Measurements from ENCODE around the gene CPNE1. TPM values are rescaled to one million over a fixed set of nuclear protein-coding genes. Genes with fewer than 3 reads are reported as not detected.

CPNE1 gene
- total and polyA plus RNA-seq, 2 of the 8 experiments (the other 6 are each of a cell fraction or from before 2014, with no cell fraction given), result 294 to 346 TPM

DNA sequence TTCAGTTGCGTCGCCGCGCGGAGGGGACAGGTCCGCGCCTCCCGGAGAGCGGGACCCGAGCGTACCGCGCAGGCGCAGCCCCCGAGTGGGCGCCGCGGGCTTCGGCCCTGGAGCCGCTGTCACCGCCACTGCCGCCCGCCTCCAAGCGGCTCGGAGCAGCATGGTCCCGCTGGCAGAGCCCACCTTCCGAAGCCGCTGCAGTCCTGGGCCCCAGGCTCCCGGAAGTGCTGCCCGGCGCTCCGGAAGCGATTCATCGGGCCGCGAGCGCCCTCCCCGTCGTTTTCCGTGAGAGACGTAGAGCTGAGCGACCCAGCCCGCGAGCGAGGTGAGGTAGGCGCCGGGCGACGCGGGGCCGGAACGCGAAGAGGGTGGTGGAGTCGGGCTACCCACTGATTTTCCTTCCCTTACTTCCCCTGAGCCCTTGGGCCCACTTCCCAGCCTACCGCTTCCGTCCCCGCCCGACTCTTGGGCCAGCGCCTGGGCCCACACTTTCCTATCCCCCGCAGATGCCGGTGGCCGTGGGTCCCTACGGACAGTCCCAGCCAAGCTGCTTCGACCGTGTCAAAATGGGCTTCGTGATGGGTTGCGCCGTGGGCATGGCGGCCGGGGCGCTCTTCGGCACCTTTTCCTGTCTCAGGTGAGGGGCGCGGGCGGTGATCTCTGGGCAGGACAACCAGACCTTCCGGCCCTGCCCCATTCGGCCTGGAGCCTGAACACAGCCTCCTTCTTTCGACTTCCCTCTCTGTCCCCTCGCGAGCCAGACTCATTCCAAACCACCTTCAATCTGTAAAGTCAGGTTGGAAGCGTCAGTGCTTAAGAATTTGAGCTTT is 34.6 kb upstream of the CPNE1 start, which contains the start of the genes NFS1 and ROMO1 (continued):
- TF ChIP-seq SRF (IDR thresholded peaks at IDR 0.05; ENCODE audit: low read depth, low read length) (peak; percentile 63; the same call in 1 of the 2 replicates), BACH1 (IDR thresholded peaks at IDR 0.05; ENCODE audit: low read length) (no peak), NANOG (IDR thresholded peaks at IDR 0.05; ENCODE audit: insufficient read depth, low read depth, low read length, poor library complexity, severe bottlenecking) (peak; percentile 87), SP4 (IDR thresholded peaks at IDR 0.05; ENCODE audit: low read length) (no peak), BCL11A (IDR thresholded peaks at IDR 0.05; ENCODE audit: low read depth in 2 of 2, low read length in 2 of 2) (no peak), RAD21 (IDR thresholded peaks at IDR 0.05 in 1 of 2, conservative IDR thresholded peaks at IDR 0.05 in 1 of 2; ENCODE audit: low read depth in 2 of 2, low read length in 2 of 2) (peak; percentile 7 to 31; a peak in 1 of 4 replicates), TAF7 (optimal IDR thresholded peaks at IDR 0.05; ENCODE audit: borderline replicate concordance, low read depth, low read length) (no peak)
- TF ChIP-seq, protein P1, sequence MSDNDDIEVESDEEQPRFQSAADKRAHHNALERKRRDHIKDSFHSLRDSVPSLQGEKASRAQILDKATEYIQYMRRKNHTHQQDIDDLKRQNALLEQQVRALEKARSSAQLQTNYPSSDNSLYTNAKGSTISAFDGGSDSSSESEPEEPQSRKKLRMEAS (IDR thresholded peaks at IDR 0.05), result peak; percentile 84
- TF ChIP-seq, protein P2, sequence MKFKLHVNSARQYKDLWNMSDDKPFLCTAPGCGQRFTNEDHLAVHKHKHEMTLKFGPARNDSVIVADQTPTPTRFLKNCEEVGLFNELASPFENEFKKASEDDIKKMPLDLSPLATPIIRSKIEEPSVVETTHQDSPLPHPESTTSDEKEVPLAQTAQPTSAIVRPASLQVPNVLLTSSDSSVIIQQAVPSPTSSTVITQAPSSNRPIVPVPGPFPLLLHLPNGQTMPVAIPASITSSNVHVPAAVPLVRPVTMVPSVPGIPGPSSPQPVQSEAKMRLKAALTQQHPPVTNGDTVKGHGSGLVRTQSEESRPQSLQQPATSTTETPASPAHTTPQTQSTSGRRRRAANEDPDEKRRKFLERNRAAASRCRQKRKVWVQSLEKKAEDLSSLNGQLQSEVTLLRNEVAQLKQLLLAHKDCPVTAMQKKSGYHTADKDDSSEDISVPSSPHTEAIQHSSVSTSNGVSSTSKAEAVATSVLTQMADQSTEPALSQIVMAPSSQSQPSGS (IDR thresholded peaks at IDR 0.05; ENCODE audit: low read length), result no peak
- TF ChIP-seq, protein P3, sequence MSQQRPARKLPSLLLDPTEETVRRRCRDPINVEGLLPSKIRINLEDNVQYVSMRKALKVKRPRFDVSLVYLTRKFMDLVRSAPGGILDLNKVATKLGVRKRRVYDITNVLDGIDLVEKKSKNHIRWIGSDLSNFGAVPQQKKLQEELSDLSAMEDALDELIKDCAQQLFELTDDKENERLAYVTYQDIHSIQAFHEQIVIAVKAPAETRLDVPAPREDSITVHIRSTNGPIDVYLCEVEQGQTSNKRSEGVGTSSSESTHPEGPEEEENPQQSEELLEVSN (IDR thresholded peaks at IDR 0.05), result peak; percentile 13; the same call in 1 of the 2 replicates
